Esophagus squamous epithelium (tissue), 4 donors: Measurements from ENCODE around the gene PRDM10.

Source experiments
- CTCF ChIP-seq, 6 experiments: fragments of 450-650 bp in 4 of 6; fragments of 200-600 bp in 2 of 6; sonication (generic) in 2 of 6; IDR thresholded peaks; one replicate each; pipeline ENCODE4 v1.5.1; 2016 to 2019; ENCODE audit warnings: antibody characterized with exemption in 6 of 6, mild to moderate bottlenecking in 4 of 6, moderate library complexity in 4 of 6
- POLR2A ChIP-seq, 4 donors: fragments of 450-650 bp; IDR thresholded peaks; one replicate each; pipeline ENCODE4 v1.6.1; 2017; ENCODE audit warnings: antibody characterized with exemption in 4 of 4, mild to moderate bottlenecking in 4 of 4, moderate library complexity in 3 of 4

- no peak for TF ChIP-seq CTCF (IDR thresholded peaks at IDR 0.05)
- no peak for TF ChIP-seq POLR2A (IDR thresholded peaks at IDR 0.05)
Observed at GRCh38 chr11:129922674-129923073, 80.0 kb downstream of the PRDM10 start.
